Nephron progenitor cell (in vitro differentiated cells): ENCODE results near the gene ZNF280C.

ENCODE experiments used
- DNase-seq: peaks from one replicate; pipeline ENCODE4 v3.0.0; 2021
- H3K27ac Mint-ChIP-seq: 2 replicates; pipeline ENCODE4 v1.8.0; 2021; ENCODE audit warnings: mild to moderate bottlenecking, moderate library complexity, mixed read lengths
- H3K27me3 Mint-ChIP-seq: 2 replicates; pipeline ENCODE4 v1.8.0; 2021; ENCODE audit warnings: mild to moderate bottlenecking, low read depth, mixed read lengths; ENCODE audit not compliant: poor library complexity
- H3K36me3 Mint-ChIP-seq: 2 replicates; pipeline ENCODE4 v1.8.0; 2021; ENCODE audit warnings: low read depth, mixed read lengths
- H3K4me1 Mint-ChIP-seq: 2 replicates; pipeline ENCODE4 v1.8.0; 2021; ENCODE audit warnings: mixed read lengths
- H3K4me3 Mint-ChIP-seq: 2 replicates; pipeline ENCODE4 v1.8.0; 2021; ENCODE audit warnings: mild to moderate bottlenecking, moderate library complexity, mixed read lengths
- H3K9me3 Mint-ChIP-seq: 2 replicates; pipeline ENCODE4 v1.8.0; 2021; ENCODE audit warnings: mild to moderate bottlenecking, moderate library complexity, mixed read lengths
- TF ChIP-seq, protein P1 (sequence below): fragments of 200-600 bp; sonication (generic); IDR thresholded peaks from 2 replicates; pipeline ENCODE4 v1.5.0; 2021; ENCODE audit warnings: antibody characterized with exemption

The ZNF280C gene

GRCh38 chrX:130268449-130269170, at the start of gene ZNF280C:
TSS of gene ZNF280C (minus strand) at chrX:130268899. CDS start at chrX:130260449, 8,450 bp downstream.
- TF ChIP-seq, protein P1, sequence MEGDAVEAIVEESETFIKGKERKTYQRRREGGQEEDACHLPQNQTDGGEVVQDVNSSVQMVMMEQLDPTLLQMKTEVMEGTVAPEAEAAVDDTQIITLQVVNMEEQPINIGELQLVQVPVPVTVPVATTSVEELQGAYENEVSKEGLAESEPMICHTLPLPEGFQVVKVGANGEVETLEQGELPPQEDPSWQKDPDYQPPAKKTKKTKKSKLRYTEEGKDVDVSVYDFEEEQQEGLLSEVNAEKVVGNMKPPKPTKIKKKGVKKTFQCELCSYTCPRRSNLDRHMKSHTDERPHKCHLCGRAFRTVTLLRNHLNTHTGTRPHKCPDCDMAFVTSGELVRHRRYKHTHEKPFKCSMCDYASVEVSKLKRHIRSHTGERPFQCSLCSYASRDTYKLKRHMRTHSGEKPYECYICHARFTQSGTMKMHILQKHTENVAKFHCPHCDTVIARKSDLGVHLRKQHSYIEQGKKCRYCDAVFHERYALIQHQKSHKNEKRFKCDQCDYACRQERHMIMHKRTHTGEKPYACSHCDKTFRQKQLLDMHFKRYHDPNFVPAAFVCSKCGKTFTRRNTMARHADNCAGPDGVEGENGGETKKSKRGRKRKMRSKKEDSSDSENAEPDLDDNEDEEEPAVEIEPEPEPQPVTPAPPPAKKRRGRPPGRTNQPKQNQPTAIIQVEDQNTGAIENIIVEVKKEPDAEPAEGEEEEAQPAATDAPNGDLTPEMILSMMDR = no peak
- Mint-ChIP-seq H3K4me1 (peaks cover 5% of the 10 kb centered on the region), H3K9me3 (peaks cover 72% of the 10 kb centered on the region)

DNA sequence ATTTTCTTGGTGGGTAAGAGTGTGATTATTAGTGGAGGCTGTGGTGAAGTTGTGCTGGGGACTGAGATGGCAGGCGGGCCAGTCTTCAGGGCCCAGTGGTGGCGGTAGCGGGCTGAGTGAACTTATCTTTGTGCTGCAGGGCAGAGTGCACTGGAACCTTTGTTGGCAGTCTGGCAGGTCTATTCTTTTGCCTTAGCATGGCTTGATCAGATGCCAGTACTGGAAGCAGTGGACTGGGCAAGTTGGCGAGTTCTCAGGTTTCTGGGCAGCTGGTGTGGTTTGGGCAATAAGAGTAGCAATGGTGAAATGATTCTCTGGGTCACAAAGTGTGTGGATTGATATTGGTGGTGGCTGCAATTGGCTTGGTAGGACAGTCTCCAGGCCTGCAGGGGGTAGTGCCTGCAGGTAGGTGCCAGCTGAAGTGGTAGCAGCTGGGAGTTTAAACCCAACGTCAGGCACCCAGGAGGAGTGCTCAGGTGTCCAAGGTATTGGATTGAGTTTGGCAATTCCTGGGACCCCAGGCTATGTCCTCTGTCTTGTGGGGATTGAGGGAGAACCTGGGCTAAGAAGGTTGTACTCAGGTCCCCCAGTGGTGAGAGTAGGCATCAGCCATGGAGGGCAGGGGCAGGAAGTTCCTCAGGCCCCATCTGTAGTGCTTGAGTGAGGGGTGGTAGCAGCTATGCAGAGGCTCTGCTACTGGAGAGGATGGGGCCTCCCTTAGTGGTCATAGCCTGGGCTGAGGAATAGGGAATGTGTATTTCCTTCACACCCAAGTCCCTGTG, 36.1 kb upstream of the ZNF280C start:
- no peaks in the 10 kb centered on the region for H3K36me3 Mint-ChIP-seq
- DNase-seq = no peak
- no peak overlapping the region for H3K27ac Mint-ChIP-seq
- TF ChIP-seq, protein P1 = no peak
- H3K27me3 Mint-ChIP-seq = no peaks in the 10 kb centered on the region
- H3K4me3 Mint-ChIP-seq = no peak overlapping the region
- H3K4me1 Mint-ChIP-seq = no peaks in the 10 kb centered on the region
- peaks cover 22% of the 10 kb centered on the region for H3K9me3 Mint-ChIP-seq

More at GRCh38 chrX:130268449-130269170, at the start of gene ZNF280C:
- Mint-ChIP-seq H3K27ac (peak within 1 kb of the TSS; percentile 97), H3K4me3 (peak within 1 kb of the TSS; percentile 95), H3K27me3 (no peaks in the 10 kb centered on the region), H3K36me3 (peaks cover 19% of the 10 kb centered on the region)
- peak; percentile 77 for DNase-seq

- H3K4me3 Mint-ChIP-seq = no peak overlapping the region
- H3K36me3 Mint-ChIP-seq = no peaks in the 10 kb centered on the region
- no peaks in the 10 kb centered on the region for H3K4me1 Mint-ChIP-seq
Measured at GRCh38 chrX:130301977-130302376, 33.3 kb upstream of the ZNF280C start.

GRCh38 chrX:130301405-130301804, 32.7 kb upstream of the ZNF280C start:
- TF ChIP-seq, protein P1 = no peak
- Mint-ChIP-seq H3K9me3 (peaks cover 24% of the 10 kb centered on the region), H3K36me3 (no peaks in the 10 kb centered on the region), H3K27me3 (no peaks in the 10 kb centered on the region), H3K27ac (no peak overlapping the region), H3K4me3 (no peak overlapping the region), H3K4me1 (no peaks in the 10 kb centered on the region)
- DNase-seq = no peak

More at GRCh38 chrX:130301977-130302376, 33.3 kb upstream of the ZNF280C start:
- Mint-ChIP-seq H3K27ac (no peak overlapping the region), H3K27me3 (no peaks in the 10 kb centered on the region), H3K9me3 (peaks cover 24% of the 10 kb centered on the region)
- TF ChIP-seq, protein P1 = no peak
- no peak for DNase-seq

DNA sequence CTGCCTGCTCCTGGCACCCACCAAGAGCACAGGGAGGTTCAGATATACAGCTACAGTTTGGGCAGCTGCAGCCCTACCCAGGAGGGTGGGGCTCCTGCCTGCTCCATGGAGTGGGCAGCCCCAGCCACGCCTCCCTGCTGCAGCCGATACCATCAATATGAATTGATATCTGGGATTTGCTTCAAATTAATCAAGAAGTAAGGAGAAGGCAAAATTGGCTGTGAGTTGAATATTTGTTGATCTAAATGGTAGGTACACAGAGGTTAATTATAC, 31.2 kb upstream of the ZNF280C start:
- Mint-ChIP-seq H3K9me3 (peaks cover 29% of the 10 kb centered on the region), H3K27me3 (no peaks in the 10 kb centered on the region), H3K4me1 (peaks cover 7% of the 10 kb centered on the region), H3K36me3 (no peaks in the 10 kb centered on the region), H3K4me3 (no peak overlapping the region), H3K27ac (no peak overlapping the region)
- TF ChIP-seq, protein P1 = no peak
- no peak for DNase-seq
